HepG2 (cell line): ENCODE data around the gene KPNA3. TPM values are rescaled to one million over a fixed set of nuclear protein-coding genes. Genes with fewer than 3 reads are reported as not detected.

Experiments
- ATAC-seq: fragments of 200-7000 bp; cut with Tn5 transposase; 3 replicates; pipeline ENCODE4 v1.9.1; 2020; ENCODE audit warnings: mild to moderate bottlenecking, moderate library complexity
- BruUV-seq: library from RNA; stranded (reverse); fragments of 400-500 nt; replicated peaks from 2 replicates; lab custom pipeline; 2021; lab: Mats Ljungman, UMichigan
- CTCF ChIA-PET: fragments of 300-600 bp; formaldehyde crosslinking; extraction: SDS; loops from one replicate; lab custom pipeline; 2021; ENCODE audit warnings: low total read pairs, inconsistent platforms, low intra/inter-chr PET ratio; lab: Yijun Ruan, JAX
- POLR2A ChIA-PET: fragments of 350-600 bp; sonication (Branson Sonifier 250); formaldehyde crosslinking; loops from one replicate; lab custom pipeline; 2020; ENCODE audit warnings: antibody characterized with exemption, inconsistent platforms; lab: Yijun Ruan, JAX
- DNase-seq: peaks from one replicate; pipeline ENCODE4 v3.0.0-alpha.2; 2015; ENCODE audit warnings: low spot score
- FAIRE-seq: peaks from 3 replicates; lab custom pipeline; 2011; peaks lifted over from hg19 to GRCh38; lab: Jason Lieb, UNC
- H2AFZ ChIP-seq: one replicate; pipeline ENCODE4 v1.6.1; 2011; ENCODE audit warnings: low read length, inconsistent platforms
- H3K27ac ChIP-seq: fragments of 300-600 bp; 3 replicates; pipeline ENCODE4 v1.8.0; 2011; ENCODE audit warnings: mixed run types, mild to moderate bottlenecking, mixed read lengths, low read length, inconsistent platforms; ENCODE audit not compliant: insufficient read depth; ENCODE audit errors: extremely low read length
- H3K27me3 ChIP-seq, 2 experiments: fragments of 200-600 bp in 1 of 2; 2 replicates in 1 of 2; 3 replicates in 1 of 2; pipeline versions ENCODE4 v1.6.0 to v1.8.0; 2011; ENCODE audit warnings: low read length in 2 of 2, mild to moderate bottlenecking in 2 of 2, moderate library complexity in 2 of 2, inconsistent platforms in 1 of 2; ENCODE audit not compliant: insufficient read depth in 2 of 2, control insufficient read depth in 1 of 2
- H3K36me3 ChIP-seq, 2 experiments: fragments of 200-600 bp in 1 of 2; replicated peaks in 1 of 2; 2 replicates in 1 of 2; 3 replicates in 1 of 2; pipeline versions ENCODE4 v1.5.1 to v1.8.0; 2011; ENCODE audit warnings: low read length in 2 of 2, inconsistent platforms in 1 of 2; ENCODE audit not compliant: insufficient read depth in 2 of 2, control insufficient read depth in 1 of 2
- H3K4me1 ChIP-seq: 2 replicates; pipeline ENCODE4 v1.5.1; 2012; ENCODE audit warnings: low read length, inconsistent platforms; ENCODE audit not compliant: insufficient read depth
- H3K4me2 ChIP-seq: 2 replicates; pipeline ENCODE4 v1.6.0; 2011; ENCODE audit warnings: low read depth, low read length, inconsistent platforms
- H3K4me3 ChIP-seq, 3 experiments: fragments of 200-600 bp in 1 of 3; sonication (generic), shearing (Covaris generic) in 1 of 3; replicated peaks in 1 of 3; 2 replicates each; pipeline ENCODE4 v1.5.1; 2011 to 2016; ENCODE audit warnings: low read length in 3 of 3, inconsistent platforms in 2 of 3, low read depth in 2 of 3, mild to moderate bottlenecking in 2 of 3, control low read depth in 1 of 3, mixed read lengths in 1 of 3; ENCODE audit not compliant: insufficient read depth in 1 of 3
- H3K79me2 ChIP-seq: one replicate; pipeline ENCODE4 v1.6.1; 2011; ENCODE audit warnings: low read length, inconsistent platforms; ENCODE audit not compliant: insufficient read depth
- H3K9ac ChIP-seq: 2 replicates; pipeline ENCODE4 v1.6.0; 2011; ENCODE audit warnings: mild to moderate bottlenecking, low read depth, low read length, inconsistent platforms; ENCODE audit not compliant: insufficient read depth
- H3K9me3 ChIP-seq: 2 replicates; pipeline ENCODE4 v1.5.1; 2012; ENCODE audit warnings: mild to moderate bottlenecking, low read length
- H4K20me1 ChIP-seq: 2 replicates; pipeline ENCODE4 v1.6.0; 2011; ENCODE audit warnings: inconsistent platforms, mild to moderate bottlenecking, low read length, moderate library complexity; ENCODE audit not compliant: insufficient read depth
- ADNP ChIP-seq: sonication (generic); formaldehyde crosslinking; IDR thresholded peaks from 2 replicates; pipeline ENCODE4 v1.4.0; 2020; ENCODE audit warnings: missing genetic modification reagents
- IRF1 ChIP-seq: sonication (generic); formaldehyde crosslinking; IDR thresholded peaks from 2 replicates; pipeline ENCODE4 v1.4.0; 2020; ENCODE audit warnings: low read depth, mild to moderate bottlenecking, missing genetic modification reagents
- MAFF ChIP-seq: IDR thresholded peaks from 2 replicates; pipeline ENCODE4 v1.6.1; 2011; ENCODE audit warnings: low read depth, low read length, improper control_type of control experiment
- ZFP90 ChIP-seq: sonication (generic); formaldehyde crosslinking; IDR thresholded peaks from 2 replicates; pipeline ENCODE4 v1.8.0; 2022; ENCODE audit warnings: missing genetic modification reagents, mild to moderate bottlenecking, inconsistent platforms, borderline replicate concordance
- ZNF407 ChIP-seq: sonication (generic); formaldehyde crosslinking; IDR thresholded peaks from one replicate; pipeline ENCODE4 v1.5.1; 2020; ENCODE audit warnings: mild to moderate bottlenecking, missing genetic modification reagents; ENCODE audit errors: not compliant biosample characterization
- ZNF556 ChIP-seq: sonication (generic); formaldehyde crosslinking; IDR thresholded peaks from 2 replicates; pipeline ENCODE4 v1.4.0; 2020; ENCODE audit warnings: mild to moderate bottlenecking, missing genetic modification reagents, borderline replicate concordance
- ZNF691 ChIP-seq: sonication (generic); formaldehyde crosslinking; IDR thresholded peaks from 2 replicates; pipeline ENCODE4 v1.4.0; 2020; ENCODE audit warnings: missing genetic modification reagents, low read depth, mild to moderate bottlenecking, borderline replicate concordance
- ZSCAN31 ChIP-seq: sonication (generic); formaldehyde crosslinking; IDR thresholded peaks from 2 replicates; pipeline ENCODE4 v1.5.0; 2020; ENCODE audit warnings: low read depth, mild to moderate bottlenecking, missing genetic modification reagents
- WGBS: methylation state at CpG from one replicate; pipeline ENCODE4 v1.1.6; 2017; ENCODE audit warnings: low lambda C conversion rate; 5-methylcytosine and 5-hydroxymethylcytosine counted together
- in situ Hi-C: cut with HindIII; loops from 2 replicates; pipeline ENCODE4 v1.10.0; 2017; ENCODE audit warnings: low pct_unique_long_range_greater_than_20kb; ENCODE audit not compliant: extremely low pct_ligation_motif_present
- intact Hi-C: fragments of 100-400 bp; cut with micrococcal nuclease; formaldehyde crosslinking; loops from one replicate; pipeline ENCODE4 v1.10.0; 2022; ENCODE audit not compliant: unreplicated experiment
- polyA plus RNA-seq, 8 experiments: library from polyadenylated mRNA; depleted of rRNA in 3 of 8; stranded (reverse) in 7 of 8; unstranded in 1 of 8; fragments of >200 nt; fragmentation: Illumina TruSeq in 4 of 8; extraction: Trizol in 4 of 8; gene quantifications; 2 replicates each; pipeline versions ENCODE4 v1.2.1 to v1.2.3, GENCODE V29; 2011 to 2016; ENCODE audit warnings: low read depth in 4 of 8, missing spikeins in 1 of 8, mixed read lengths in 1 of 8; ENCODE audit not compliant: insufficient read depth in 1 of 8
- total RNA-seq, 5 experiments: library from RNA; depleted of rRNA; stranded (reverse); fragments of >200 nt; fragmentation: Illumina TruSeq; extraction: Trizol; gene quantifications; 2 replicates each; pipeline ENCODE4 v1.2.3, GENCODE V29; 2016; ENCODE audit warnings: low read depth in 1 of 5

Gene KPNA3
- total and polyA plus RNA-seq, 2 of the 13 experiments (the other 11 are each of a cell fraction or from before 2014, with no cell fraction given): 13.0 to 28.9 TPM

GRCh38 chr13:49774376-49775005 lies 18.0 kb downstream of the KPNA3 start (continued):
- no peak for TF ChIP-seq ZNF407 (CRISPR knock-in tag)
- no peak for TF ChIP-seq ZNF556 (CRISPR knock-in tag)
- no peak for TF ChIP-seq ZSCAN31 (CRISPR knock-in tag)

GRCh38 chr13:49772828-49773227 lies 19.7 kb downstream of the KPNA3 start:
- H3K27ac ChIP-seq: no peak overlapping the region
- peaks cover 91% of the 10 kb centered on the region for H3K79me2 ChIP-seq
- H4K20me1 ChIP-seq: 0 out of 2 replicates have a peak, but pooled peaks cover 3% of the 10 kb centered on the region
- H3K4me3 ChIP-seq: no peak overlapping the region
- 80% methylated on average over 2 of the region's 2 CpGs for WGBS
- peaks cover 26% of the 10 kb centered on the region for H3K4me1 ChIP-seq
- FAIRE-seq (no peak), DNase-seq (no peak), ATAC-seq (no peak)
- intact Hi-C loops (no loop called here), in situ Hi-C loops (no loop called here)
- BruUV-seq: no TSS peak
- H3K27me3 ChIP-seq: no peaks in the 10 kb centered on the region
- no peaks in the 10 kb centered on the region for H3K36me3 ChIP-seq
- H3K4me2 ChIP-seq: no peak overlapping the region
- H3K9me3 ChIP-seq: no peaks in the 10 kb centered on the region
- H3K9ac ChIP-seq: no peak overlapping the region
- ChIA-PET CTCF (no interaction called here), POLR2A (no interaction called here)
- H2AFZ ChIP-seq: no peak overlapping the region
- TF ChIP-seq ZFP90 (no peak), ZNF691 (CRISPR knock-in tag) (no peak), IRF1 (CRISPR knock-in tag) (no peak), MAFF (peak; percentile 43; the same call in 1 of the 2 replicates), ADNP (CRISPR knock-in tag) (no peak)
